Peyer's patch (tissue), 4 donors: ENCODE data around the gene AP5M1.
"Not testable (repeated sequence)": the region's sequence is repeated elsewhere in the genome, so short reads cannot be mapped to it uniquely, and the experiment has no call there.

Experiments
- POLR2A ChIP-seq, 2 donors: fragments of 450-650 bp; IDR thresholded peaks; one replicate each; pipeline ENCODE4 v1.5.1; 2017; ENCODE audit warnings: antibody characterized with exemption in 2 of 2, mild to moderate bottlenecking in 2 of 2, moderate library complexity in 2 of 2
- TF ChIP-seq, protein P1 (sequence below), 6 experiments: fragments of 450-650 bp in 4 of 6; fragments of 200-600 bp in 2 of 6; sonication (generic) in 1 of 6; IDR thresholded peaks; one replicate each; pipeline ENCODE4 v1.5.1; 2017 to 2019; ENCODE audit warnings: antibody characterized with exemption in 6 of 6, mild to moderate bottlenecking in 3 of 6, moderate library complexity in 1 of 6

DNA sequence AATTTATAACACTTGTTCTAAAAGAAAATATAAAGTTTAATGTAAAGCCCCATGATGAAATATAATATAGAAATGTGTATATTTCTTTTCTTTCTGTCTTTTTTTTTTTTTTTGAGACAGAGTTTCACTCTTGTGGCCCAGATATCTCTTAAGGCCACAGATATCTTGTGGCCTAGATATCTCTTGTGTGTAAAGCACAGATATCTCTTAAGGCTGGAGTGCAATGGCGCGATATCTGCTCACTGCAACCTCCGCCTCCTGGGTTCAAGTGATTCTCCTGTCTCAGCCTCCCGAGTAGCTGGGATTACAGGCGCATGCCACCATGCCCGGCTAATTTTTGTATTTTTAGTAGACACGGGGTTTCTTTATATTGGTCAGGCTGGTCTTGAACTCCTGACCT, 28.7 kb upstream of the AP5M1 start:
- TF ChIP-seq, protein P1, sequence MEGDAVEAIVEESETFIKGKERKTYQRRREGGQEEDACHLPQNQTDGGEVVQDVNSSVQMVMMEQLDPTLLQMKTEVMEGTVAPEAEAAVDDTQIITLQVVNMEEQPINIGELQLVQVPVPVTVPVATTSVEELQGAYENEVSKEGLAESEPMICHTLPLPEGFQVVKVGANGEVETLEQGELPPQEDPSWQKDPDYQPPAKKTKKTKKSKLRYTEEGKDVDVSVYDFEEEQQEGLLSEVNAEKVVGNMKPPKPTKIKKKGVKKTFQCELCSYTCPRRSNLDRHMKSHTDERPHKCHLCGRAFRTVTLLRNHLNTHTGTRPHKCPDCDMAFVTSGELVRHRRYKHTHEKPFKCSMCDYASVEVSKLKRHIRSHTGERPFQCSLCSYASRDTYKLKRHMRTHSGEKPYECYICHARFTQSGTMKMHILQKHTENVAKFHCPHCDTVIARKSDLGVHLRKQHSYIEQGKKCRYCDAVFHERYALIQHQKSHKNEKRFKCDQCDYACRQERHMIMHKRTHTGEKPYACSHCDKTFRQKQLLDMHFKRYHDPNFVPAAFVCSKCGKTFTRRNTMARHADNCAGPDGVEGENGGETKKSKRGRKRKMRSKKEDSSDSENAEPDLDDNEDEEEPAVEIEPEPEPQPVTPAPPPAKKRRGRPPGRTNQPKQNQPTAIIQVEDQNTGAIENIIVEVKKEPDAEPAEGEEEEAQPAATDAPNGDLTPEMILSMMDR (IDR thresholded peaks at IDR 0.05) = not testable (repeated sequence)
- not testable (repeated sequence) for TF ChIP-seq POLR2A (IDR thresholded peaks at IDR 0.05)
